GM19328 (cell line): ENCODE measurements around the gene GPX5.
"Not testable (repeated sequence)": the region's sequence is repeated elsewhere in the genome, so short reads cannot be mapped to it uniquely, and the experiment has no call there.

Experiments used
- ATAC-seq: cut with Tn5 transposase; IDR thresholded peaks from one replicate; pipeline ENCODE4 v1.9.1; 2021; ENCODE audit warnings: mild to moderate bottlenecking, moderate library complexity; ENCODE audit not compliant: unreplicated experiment

Gene GPX5

GRCh38 chr6:28525496-28526039, at the start of gene GPX5:
Gene GPX5, plus strand, starts transcription at chr6:28525881. Its CDS starts 133 bp downstream, at chr6:28526014.
- no peak for ATAC-seq

DNA sequence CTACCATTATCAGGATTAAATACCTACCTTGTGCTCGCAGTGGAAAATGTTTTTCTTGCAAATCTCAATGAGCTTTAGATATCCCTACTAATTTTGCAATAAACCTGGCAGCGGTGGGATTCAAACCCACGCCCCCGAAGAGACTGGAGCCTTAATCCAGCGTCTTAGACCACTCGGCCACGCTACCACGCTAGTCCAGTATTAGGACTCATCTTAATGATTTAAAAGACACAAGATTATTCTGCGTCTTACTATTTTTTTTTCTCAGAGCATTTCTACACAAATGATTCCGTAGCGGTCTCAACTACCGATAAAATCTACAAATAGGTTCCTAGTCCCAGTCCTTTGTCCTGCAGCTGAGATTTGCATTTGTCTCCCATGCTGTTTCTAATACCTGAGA, 47.2 kb upstream of the GPX5 start:
- ATAC-seq: no peak

- ATAC-seq: no peak
These were observed 45.3 kb upstream of the GPX5 start for GRCh38 chr6:28480253-28480932.

GRCh38 chr6:28485482-28485881, 40.2 kb upstream of the GPX5 start:
- ATAC-seq: no peak

- ATAC-seq: no peak
These were observed 39.1 kb upstream of the GPX5 start for GRCh38 chr6:28486533-28486932.

DNA sequence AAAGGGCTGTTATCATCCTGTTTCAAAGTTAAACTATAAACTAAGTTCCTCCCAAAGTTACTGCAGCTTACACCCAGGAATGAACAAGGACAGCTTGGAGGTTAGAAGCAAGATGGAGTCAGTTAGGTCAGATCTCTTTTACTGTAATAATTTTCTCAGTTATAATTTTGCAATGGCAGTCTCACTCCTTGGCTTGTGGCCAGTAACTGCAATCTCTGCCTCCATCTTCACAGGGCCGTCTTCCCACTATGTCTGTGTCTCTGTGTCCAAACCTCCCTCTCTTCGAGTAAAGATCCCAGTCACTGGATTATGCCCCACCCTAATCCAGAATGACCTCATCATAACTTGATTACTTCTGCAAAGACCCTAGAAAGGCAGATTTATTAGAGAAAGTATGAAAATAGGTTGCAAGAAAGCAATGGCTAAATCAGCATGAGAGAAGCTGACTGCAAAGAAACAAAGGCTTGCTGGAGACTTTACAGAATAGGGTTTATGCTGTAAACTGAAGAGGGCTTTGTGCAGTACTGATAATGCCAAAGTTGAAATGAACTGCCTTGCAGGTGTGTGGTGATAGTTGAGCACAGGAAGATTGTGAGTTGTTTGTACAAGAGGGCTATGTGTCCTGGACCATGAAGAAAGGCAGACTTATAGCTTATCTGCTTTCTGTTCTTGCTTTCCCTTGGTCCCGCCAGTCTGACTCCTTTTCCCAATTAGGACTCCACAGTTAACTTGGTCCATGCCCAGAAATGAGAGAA, 38.5 kb upstream of the GPX5 start:
- ATAC-seq: no peak

DNA sequence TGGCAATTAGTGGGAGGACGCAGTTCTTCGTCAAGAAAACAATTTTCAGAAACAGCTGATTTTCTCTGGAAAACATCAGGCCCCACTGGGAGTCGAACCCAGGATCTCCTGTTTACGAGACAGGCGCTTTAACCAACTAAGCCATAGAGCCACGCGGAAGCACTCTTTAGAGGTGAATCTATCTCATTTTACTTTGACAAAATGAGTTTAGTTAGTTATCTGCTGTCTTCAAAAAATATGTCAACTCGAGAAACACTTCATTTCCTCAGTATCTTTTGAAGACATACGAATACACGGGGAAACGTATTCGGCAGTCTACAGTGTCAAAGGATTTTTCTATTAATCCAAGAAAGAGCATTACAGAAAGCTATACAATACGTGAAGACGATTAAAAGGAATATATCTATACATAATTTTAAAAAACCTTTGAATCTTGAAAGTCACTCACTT, 36.7 kb upstream of the GPX5 start:
- ATAC-seq: no peak

DNA sequence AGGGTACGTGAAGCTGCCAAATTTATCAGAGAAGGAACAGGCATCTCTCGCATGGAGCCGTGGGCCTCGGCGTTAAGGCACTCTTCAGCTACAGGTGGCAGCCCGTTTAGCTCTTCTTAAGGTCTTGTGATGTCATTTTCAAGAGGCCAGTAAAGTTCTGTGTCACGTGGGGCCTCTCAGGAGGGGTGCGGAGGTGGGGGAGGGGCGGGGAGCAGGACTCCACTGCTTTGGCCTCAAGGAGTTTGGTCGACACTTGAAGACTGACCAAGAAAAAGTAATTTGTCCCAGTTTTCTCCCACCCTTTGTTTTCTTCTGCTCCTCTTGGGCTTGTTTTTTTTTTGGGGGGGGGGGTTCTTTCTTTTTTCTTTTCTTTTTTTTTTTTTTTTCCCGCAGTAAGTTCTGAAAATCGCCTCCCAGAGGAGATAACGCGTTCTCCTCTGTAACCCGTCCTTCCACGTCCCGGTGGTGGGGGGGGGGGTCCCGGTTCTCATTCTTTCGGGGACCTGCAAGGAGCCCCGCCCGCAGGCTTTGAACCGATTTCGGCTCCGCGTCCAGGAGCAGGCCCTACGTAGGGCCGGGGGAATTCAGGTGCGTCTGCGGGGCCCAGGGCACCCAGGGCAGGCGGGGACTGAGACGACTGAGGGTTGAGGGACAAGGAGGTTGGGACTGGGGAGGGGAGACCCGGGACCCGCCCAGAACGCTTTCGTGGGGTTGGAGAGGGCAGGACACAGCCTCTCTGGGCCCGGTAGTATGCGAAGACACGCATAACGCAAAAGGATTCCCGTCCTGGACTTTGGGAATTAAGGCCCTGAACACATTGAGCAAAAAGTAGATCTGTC, 36.1 kb upstream of the GPX5 start:
- no peak for ATAC-seq

- no peak for ATAC-seq
These were observed 35.3 kb upstream of the GPX5 start for GRCh38 chr6:28490205-28490890.

DNA sequence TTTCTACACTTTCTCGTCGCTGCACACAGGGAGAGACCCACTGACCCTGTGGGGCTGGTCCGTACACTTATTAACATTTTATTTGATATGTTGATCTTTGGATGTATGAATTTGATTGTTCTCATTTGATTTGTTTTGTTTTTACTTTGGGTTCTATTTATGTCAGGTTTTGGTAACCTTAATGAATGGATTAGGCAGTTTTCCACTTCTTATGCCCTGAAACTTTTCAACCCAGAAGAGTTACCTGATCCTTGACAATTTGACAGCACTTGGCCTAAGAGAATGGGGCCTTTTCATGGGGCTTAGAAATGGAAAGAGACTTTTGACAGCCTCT, 33.7 kb upstream of the GPX5 start:
- ATAC-seq: no peak

- no peak for ATAC-seq
These were observed 29.4 kb upstream of the GPX5 start for GRCh38 chr6:28496099-28496779.

GRCh38 chr6:28497306-28497705, 28.4 kb upstream of the GPX5 start:
- ATAC-seq: no peak

- ATAC-seq: no peak
These were observed 27.8 kb upstream of the GPX5 start for GRCh38 chr6:28497893-28498292.

GRCh38 chr6:28501259-28501658, 24.4 kb upstream of the GPX5 start:
- no peak for ATAC-seq

DNA sequence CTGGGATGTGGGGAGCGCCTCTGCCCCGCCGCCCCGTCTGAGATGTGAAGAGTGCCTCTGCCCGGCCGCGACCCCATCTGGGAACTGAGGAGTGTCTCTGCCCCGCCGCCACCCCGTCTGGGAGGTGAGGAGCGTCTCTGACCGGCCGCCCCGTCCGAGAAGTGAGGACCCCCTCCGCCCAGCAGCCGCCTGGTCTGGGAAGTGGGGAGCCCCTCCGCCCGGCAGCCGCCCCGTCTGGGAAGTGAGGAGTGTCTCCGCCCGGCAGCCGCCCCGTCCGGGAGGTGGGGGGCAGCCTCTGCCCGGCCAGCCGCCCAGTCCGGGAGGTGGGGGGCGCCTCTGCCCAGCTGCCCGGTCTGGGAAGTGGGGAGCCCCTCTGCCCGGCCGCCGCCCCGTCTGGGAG, 23.5 kb upstream of the GPX5 start:
- not testable (repeated sequence) for ATAC-seq

DNA sequence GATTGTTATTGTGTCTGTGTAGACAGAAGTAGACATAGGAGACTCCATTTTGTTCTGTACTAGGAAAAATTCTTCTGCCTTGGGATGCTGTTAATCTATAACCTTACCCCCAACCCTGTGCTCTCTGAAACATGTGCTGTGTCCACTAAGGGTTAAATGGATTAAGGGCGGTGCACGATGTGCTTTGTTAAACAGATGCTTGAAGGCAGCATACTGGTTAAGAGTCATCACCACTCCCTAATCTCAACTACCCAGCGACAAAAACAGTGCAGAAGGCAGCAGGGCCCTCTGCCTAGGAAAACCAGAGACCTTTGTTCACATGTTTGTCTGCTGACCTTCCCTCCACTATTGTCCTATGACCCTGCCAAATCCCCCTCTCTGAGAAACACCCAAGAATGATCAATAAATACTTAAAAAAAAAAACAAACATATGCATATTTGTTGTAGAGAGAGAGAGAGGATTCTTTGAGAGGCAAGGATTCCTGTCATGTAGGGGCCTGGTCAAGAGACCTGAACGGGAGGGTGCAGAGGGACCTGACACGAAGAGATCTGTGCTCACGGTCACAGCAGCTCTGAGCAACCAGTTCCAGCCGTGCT, 22.9 kb upstream of the GPX5 start:
- not testable (repeated sequence) for ATAC-seq

DNA sequence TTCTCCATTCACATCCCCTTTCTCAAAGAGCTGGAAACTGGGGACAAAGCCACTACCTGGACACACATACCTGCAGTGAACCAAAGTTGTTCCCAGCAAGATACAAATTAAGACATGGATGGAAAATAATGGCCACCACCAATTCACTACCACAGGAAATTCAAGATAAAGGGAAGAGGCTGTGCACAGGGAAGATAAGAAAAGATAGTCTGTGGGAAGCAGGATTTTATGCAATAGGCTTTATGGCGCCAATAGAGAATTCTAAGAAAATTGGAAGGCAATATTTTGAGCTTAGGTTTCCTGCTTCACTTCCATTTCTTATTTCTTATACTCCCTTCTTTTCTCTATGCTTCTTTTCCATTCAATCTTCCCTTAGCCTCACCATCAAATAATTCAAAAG, 19.9 kb upstream of the GPX5 start:
- no peak for ATAC-seq

- no peak for ATAC-seq
These were observed 18.7 kb upstream of the GPX5 start for GRCh38 chr6:28506807-28507475.

- no peak for ATAC-seq
These were observed 13.9 kb upstream of the GPX5 start for GRCh38 chr6:28511628-28512300.
